HEK293 (cell line): ENCODE results near the gene AK9.

ENCODE experiments used
- MZF1 ChIP-seq: fragments of 450-650 bp; formaldehyde crosslinking; IDR thresholded peaks from 2 replicates; pipeline ENCODE4 v1.5.1; 2017; ENCODE audit warnings: missing biosample characterization, missing genetic modification characterization, borderline replicate concordance
- ZNF311 ChIP-seq: fragments of 450-650 bp; formaldehyde crosslinking; IDR thresholded peaks from 2 replicates; pipeline ENCODE4 v1.5.1; 2017; ENCODE audit warnings: missing biosample characterization, missing genetic modification characterization, borderline replicate concordance
- TF ChIP-seq, protein P1 (sequence below): fragments of 450-650 bp; formaldehyde crosslinking; IDR thresholded peaks from 2 replicates; pipeline ENCODE4 v1.5.1; 2017; ENCODE audit warnings: missing biosample characterization, missing genetic modification characterization
- TF ChIP-seq, protein P2 (sequence below): fragments of 450-650 bp; formaldehyde crosslinking; IDR thresholded peaks from 2 replicates; pipeline ENCODE4 v1.5.1; 2016; ENCODE audit warnings: missing biosample characterization, missing genetic modification characterization
- TF ChIP-seq, protein P3 (sequence below): fragments of 450-650 bp; formaldehyde crosslinking; IDR thresholded peaks from 2 replicates; pipeline ENCODE4 v1.5.1; 2016; ENCODE audit warnings: missing biosample characterization, missing genetic modification characterization

DNA sequence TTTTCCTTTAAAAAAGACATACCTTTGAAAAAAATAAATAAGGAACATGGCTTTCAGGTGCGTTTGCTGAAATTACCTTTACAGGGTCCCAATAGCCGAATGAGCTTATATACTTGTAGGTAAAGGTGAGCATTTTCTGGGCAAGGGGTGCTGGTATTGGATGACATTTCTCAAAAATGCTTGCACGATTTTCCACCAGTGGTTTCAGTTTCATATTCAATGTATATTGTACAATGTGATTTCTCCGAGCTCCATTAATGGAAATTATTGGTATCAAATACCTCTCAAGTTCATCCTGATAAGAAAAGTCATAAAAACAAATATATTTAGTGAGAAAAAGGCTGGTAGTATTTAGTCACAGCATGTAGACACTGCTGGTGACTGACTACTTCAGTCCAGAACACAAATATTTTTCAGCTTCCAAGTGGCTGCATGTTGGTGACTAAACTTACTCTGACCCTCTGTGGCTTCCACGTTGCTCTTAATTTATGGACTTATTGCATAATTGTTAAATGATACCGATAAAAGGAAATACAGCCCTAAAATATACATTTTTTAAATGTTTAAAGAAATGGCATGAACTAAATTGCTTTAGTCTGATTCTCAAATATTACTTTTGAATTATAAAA lies 175.1 kb downstream of the AK9 start:
- TF ChIP-seq, protein P1, sequence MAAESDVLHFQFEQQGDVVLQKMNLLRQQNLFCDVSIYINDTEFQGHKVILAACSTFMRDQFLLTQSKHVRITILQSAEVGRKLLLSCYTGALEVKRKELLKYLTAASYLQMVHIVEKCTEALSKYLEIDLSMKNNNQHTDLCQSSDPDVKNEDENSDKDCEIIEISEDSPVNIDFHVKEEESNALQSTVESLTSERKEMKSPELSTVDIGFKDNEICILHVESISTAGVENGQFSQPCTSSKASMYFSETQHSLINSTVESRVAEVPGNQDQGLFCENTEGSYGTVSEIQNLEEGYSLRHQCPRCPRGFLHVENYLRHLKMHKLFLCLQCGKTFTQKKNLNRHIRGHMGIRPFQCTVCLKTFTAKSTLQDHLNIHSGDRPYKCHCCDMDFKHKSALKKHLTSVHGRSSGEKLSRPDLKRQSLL (tag by site-specific recombination), result no peak
- TF ChIP-seq, protein P2, sequence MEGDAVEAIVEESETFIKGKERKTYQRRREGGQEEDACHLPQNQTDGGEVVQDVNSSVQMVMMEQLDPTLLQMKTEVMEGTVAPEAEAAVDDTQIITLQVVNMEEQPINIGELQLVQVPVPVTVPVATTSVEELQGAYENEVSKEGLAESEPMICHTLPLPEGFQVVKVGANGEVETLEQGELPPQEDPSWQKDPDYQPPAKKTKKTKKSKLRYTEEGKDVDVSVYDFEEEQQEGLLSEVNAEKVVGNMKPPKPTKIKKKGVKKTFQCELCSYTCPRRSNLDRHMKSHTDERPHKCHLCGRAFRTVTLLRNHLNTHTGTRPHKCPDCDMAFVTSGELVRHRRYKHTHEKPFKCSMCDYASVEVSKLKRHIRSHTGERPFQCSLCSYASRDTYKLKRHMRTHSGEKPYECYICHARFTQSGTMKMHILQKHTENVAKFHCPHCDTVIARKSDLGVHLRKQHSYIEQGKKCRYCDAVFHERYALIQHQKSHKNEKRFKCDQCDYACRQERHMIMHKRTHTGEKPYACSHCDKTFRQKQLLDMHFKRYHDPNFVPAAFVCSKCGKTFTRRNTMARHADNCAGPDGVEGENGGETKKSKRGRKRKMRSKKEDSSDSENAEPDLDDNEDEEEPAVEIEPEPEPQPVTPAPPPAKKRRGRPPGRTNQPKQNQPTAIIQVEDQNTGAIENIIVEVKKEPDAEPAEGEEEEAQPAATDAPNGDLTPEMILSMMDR, result no peak
- TF ChIP-seq MZF1 (tag by site-specific recombination) (no peak), ZNF311 (tag by site-specific recombination) (no peak)
- TF ChIP-seq, protein P3, sequence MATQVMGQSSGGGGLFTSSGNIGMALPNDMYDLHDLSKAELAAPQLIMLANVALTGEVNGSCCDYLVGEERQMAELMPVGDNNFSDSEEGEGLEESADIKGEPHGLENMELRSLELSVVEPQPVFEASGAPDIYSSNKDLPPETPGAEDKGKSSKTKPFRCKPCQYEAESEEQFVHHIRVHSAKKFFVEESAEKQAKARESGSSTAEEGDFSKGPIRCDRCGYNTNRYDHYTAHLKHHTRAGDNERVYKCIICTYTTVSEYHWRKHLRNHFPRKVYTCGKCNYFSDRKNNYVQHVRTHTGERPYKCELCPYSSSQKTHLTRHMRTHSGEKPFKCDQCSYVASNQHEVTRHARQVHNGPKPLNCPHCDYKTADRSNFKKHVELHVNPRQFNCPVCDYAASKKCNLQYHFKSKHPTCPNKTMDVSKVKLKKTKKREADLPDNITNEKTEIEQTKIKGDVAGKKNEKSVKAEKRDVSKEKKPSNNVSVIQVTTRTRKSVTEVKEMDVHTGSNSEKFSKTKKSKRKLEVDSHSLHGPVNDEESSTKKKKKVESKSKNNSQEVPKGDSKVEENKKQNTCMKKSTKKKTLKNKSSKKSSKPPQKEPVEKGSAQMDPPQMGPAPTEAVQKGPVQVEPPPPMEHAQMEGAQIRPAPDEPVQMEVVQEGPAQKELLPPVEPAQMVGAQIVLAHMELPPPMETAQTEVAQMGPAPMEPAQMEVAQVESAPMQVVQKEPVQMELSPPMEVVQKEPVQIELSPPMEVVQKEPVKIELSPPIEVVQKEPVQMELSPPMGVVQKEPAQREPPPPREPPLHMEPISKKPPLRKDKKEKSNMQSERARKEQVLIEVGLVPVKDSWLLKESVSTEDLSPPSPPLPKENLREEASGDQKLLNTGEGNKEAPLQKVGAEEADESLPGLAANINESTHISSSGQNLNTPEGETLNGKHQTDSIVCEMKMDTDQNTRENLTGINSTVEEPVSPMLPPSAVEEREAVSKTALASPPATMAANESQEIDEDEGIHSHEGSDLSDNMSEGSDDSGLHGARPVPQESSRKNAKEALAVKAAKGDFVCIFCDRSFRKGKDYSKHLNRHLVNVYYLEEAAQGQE (tag by site-specific recombination), result no peak
